Tibial nerve (tissue), 4 donors: ENCODE results near the gene TUBB2B. TPM values are rescaled to one million over a fixed set of nuclear protein-coding genes. Genes with fewer than 3 reads are reported as not detected.

Experiments used
- DNase-seq, 2 donors: peaks; one replicate each; pipeline ENCODE4 v3.0.0-alpha.2; 2019; ENCODE audit warnings: low spot score in 2 of 2
- H3K27ac ChIP-seq, 4 donors: fragments of 200-600 bp; sonication (generic) in 3 of 4; one replicate each; pipeline ENCODE4 v1.5.1; 2017 to 2019; ENCODE audit warnings: mild to moderate bottlenecking in 1 of 4
- H3K27me3 ChIP-seq, 2 donors: fragments of 200-600 bp; sonication (generic) in 1 of 2; one replicate each; pipeline versions ENCODE4 v1.5.1 to v1.6.0; 2017 to 2019
- H3K36me3 ChIP-seq, 3 donors: fragments of 200-600 bp; sonication (generic); one replicate each; pipeline ENCODE4 v1.5.1; 2018 to 2019
- H3K4me1 ChIP-seq, 4 donors: fragments of 200-600 bp; sonication (generic) in 3 of 4; one replicate each; pipeline ENCODE4 v1.5.1; 2017 to 2019
- H3K4me3 ChIP-seq, 4 donors: fragments of 200-600 bp; sonication (generic) in 3 of 4; one replicate each; pipeline ENCODE4 v1.5.1; 2017 to 2019; ENCODE audit warnings: mild to moderate bottlenecking in 1 of 4, moderate library complexity in 1 of 4
- H3K9me3 ChIP-seq, 4 donors: fragments of 200-600 bp; sonication (generic) in 3 of 4; one replicate each; pipeline ENCODE4 v1.5.1; 2017 to 2019
- EP300 ChIP-seq, 2 donors: sonication (generic); formaldehyde crosslinking; IDR thresholded peaks; one replicate each; pipeline ENCODE4 v1.6.1; 2017; ENCODE audit warnings: antibody characterized with exemption in 2 of 2, mild to moderate bottlenecking in 1 of 2
- POLR2A ChIP-seq, 2 donors: fragments of 450-650 bp; IDR thresholded peaks; one replicate each; pipeline ENCODE4 v1.6.1; 2017; ENCODE audit warnings: antibody characterized with exemption in 2 of 2, mild to moderate bottlenecking in 2 of 2, moderate library complexity in 2 of 2
- WGBS, 2 donors: methylation state at CpG; one replicate each; pipeline ENCODE4 v1.1.5; 2018; 5-methylcytosine and 5-hydroxymethylcytosine counted together
- total RNA-seq, 4 donors: library from RNA; depleted of rRNA; stranded (reverse); fragments of >200 nt; gene quantifications; one replicate each; pipeline ENCODE4 v1.1.0, GENCODE V29; 2016
- TF ChIP-seq, protein P1 (sequence below), 5 experiments: fragments of 200-600 bp in 3 of 5; fragments of 450-650 bp in 2 of 5; sonication (generic) in 3 of 5; IDR thresholded peaks; one replicate each; pipeline ENCODE4 v1.5.1; 2016 to 2019; ENCODE audit warnings: antibody characterized with exemption in 5 of 5, mild to moderate bottlenecking in 3 of 5, moderate library complexity in 2 of 5

TUBB2B gene
- total RNA-seq, 4 donors from 2014 or later: 13.7 to 47.6 (median 32.6) TPM

GRCh38 chr6:3205913-3206312 lies 21.5 kb downstream of the TUBB2B start:
- no peak for DNase-seq
- TF ChIP-seq POLR2A (IDR thresholded peaks at IDR 0.05): no peak
- TF ChIP-seq EP300 (IDR thresholded peaks at IDR 0.05): no peak
- TF ChIP-seq, protein P1, sequence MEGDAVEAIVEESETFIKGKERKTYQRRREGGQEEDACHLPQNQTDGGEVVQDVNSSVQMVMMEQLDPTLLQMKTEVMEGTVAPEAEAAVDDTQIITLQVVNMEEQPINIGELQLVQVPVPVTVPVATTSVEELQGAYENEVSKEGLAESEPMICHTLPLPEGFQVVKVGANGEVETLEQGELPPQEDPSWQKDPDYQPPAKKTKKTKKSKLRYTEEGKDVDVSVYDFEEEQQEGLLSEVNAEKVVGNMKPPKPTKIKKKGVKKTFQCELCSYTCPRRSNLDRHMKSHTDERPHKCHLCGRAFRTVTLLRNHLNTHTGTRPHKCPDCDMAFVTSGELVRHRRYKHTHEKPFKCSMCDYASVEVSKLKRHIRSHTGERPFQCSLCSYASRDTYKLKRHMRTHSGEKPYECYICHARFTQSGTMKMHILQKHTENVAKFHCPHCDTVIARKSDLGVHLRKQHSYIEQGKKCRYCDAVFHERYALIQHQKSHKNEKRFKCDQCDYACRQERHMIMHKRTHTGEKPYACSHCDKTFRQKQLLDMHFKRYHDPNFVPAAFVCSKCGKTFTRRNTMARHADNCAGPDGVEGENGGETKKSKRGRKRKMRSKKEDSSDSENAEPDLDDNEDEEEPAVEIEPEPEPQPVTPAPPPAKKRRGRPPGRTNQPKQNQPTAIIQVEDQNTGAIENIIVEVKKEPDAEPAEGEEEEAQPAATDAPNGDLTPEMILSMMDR (IDR thresholded peaks at IDR 0.05): no peak
- Histone ChIP-seq H3K36me3 (no peaks in the 10 kb centered on the region), H3K27me3 (no peaks in the 10 kb centered on the region), H3K27ac (no peak overlapping the region), H3K4me3 (no peak overlapping the region), H3K9me3 (peaks cover 0 to 5% (median 0%) of the 10 kb centered on the region in 4 donors), H3K4me1 (peaks cover 0 to 29% (median 14%) of the 10 kb centered on the region in 4 donors)
- 82 to 93% methylated on average over 4 of the region's 4 CpGs for WGBS, 2 donors

DNA sequence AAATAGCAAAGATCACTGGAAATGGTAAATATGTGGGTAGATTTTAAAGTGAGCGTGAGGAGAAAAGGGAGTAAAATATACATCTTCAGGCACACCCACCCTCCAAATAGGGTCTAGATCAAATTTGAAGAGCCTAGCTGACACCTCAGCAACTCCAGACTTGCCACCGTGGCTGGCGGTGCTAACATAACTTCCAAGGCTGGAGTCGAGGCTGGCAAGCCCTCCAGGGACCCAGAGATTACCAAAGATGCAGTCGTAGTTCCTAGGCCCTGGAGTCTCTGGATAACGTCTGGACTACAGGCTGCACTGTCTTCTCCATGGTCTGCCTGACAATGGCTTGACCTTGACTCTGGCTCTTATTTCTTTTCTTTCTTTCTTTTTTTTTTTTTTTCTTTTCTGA lies 22.5 kb downstream of the TUBB2B start:
- H3K27ac ChIP-seq: no peak overlapping the region
- no peak overlapping the region for H3K4me3 ChIP-seq
- H3K36me3 ChIP-seq: no peaks in the 10 kb centered on the region
- peaks cover 0 to 21% (median 10%) of the 10 kb centered on the region in 4 donors for H3K4me1 ChIP-seq
- H3K9me3 ChIP-seq: peaks cover 0 to 5% (median 0%) of the 10 kb centered on the region in 4 donors
- TF ChIP-seq POLR2A (IDR thresholded peaks at IDR 0.05): no peak
- TF ChIP-seq, protein P1 (IDR thresholded peaks at IDR 0.05): no peak
- TF ChIP-seq EP300 (IDR thresholded peaks at IDR 0.05): no peak
- 88 to 89% methylated on average over 6 of the region's 6 CpGs for WGBS, 2 donors
- H3K27me3 ChIP-seq: no peaks in the 10 kb centered on the region
- no peak for DNase-seq

DNA sequence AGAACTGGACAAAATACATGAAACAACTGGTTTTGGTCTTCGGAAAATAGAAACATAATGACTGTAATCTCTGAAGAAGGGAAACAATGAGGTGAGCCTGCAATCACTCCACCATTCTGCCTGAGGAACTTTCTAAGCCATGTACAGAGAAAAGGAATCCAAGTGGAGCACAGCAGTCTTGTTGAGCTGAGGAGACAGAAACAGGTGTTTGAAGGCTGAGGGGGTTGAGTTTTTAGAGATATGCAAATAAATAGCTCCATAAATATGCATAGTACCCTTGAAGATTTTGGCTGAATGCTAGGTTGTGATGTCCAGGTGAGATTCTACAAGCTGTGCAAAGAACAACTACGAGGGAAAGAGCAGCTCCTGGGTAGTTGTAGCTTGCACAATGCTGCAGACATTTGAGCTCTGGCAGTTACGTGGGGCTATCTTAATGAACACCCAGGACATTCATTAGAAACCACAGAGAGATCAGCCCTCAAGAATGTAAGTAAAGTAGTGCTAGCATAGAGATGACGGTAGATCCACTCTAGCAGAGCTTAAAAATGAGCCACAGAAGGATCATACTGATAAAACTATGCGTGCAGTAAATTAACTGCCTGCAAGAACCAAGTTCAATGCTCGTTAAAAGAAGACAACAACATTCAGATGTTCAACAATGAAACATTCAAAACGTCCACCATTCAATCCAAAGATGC lies 24.3 kb downstream of the TUBB2B start:
- 70 to 79% methylated on average over 7 of the region's 7 CpGs for whole genome bisulfite sequencing, 2 donors
- Histone ChIP-seq H3K4me1 (peaks cover 0 to 3% (median 0%) of the 10 kb centered on the region in 4 donors), H3K27me3 (no peaks in the 10 kb centered on the region), H3K9me3 (peaks cover 0 to 9% (median 0%) of the 10 kb centered on the region in 4 donors), H3K4me3 (no peak overlapping the region), H3K36me3 (no peaks in the 10 kb centered on the region), H3K27ac (no peak overlapping the region)
- DNase-seq: no peak
- TF ChIP-seq, protein P1 (IDR thresholded peaks at IDR 0.05): no peak
- TF ChIP-seq EP300 (IDR thresholded peaks at IDR 0.05): no peak

DNA sequence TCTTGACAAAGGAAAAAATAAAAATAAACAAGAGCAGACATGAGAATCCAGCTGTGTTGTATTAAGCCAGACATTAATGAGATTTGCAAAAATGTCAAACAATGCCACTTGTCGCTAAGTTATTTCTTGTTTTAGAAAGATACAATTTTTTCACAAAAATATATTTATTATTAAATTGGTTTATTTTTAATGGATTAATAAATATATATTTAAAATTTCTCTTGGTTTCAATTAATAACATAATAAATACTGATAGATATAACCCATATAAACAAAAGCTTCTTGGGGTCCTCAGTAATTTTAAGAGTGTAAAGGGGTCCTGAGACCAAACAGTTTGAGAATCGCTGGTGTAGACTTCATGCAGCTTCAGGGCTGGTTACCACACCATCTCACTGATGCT lies 26.1 kb downstream of the TUBB2B start:
- 91 to 96% methylated on average over 2 of the region's 2 CpGs for WGBS, 2 donors
- no peak overlapping the region for H3K4me3 ChIP-seq
- no peaks in the 10 kb centered on the region for H3K36me3 ChIP-seq
- peaks cover 0 to 9% (median 0%) of the 10 kb centered on the region in 4 donors for H3K9me3 ChIP-seq
- no peak overlapping the region for H3K27ac ChIP-seq
- H3K27me3 ChIP-seq: no peaks in the 10 kb centered on the region
- H3K4me1 ChIP-seq: no peaks in the 10 kb centered on the region
- TF ChIP-seq, protein P1 (IDR thresholded peaks at IDR 0.05): no peak
- TF ChIP-seq EP300 (IDR thresholded peaks at IDR 0.05) (no peak), POLR2A (IDR thresholded peaks at IDR 0.05) (no peak)
- no peak for DNase-seq

GRCh38 chr6:3200682-3201081 lies 26.8 kb downstream of the TUBB2B start:
- TF ChIP-seq POLR2A (IDR thresholded peaks at IDR 0.05) (no peak), EP300 (IDR thresholded peaks at IDR 0.05) (no peak)
- TF ChIP-seq, protein P1 (IDR thresholded peaks at IDR 0.05): no peak
- no peak overlapping the region for H3K27ac ChIP-seq
- H3K36me3 ChIP-seq: no peaks in the 10 kb centered on the region
- no peaks in the 10 kb centered on the region for H3K27me3 ChIP-seq
- no peak for DNase-seq
- H3K4me3 ChIP-seq: no peak overlapping the region
- H3K9me3 ChIP-seq: peaks cover 0 to 9% (median 0%) of the 10 kb centered on the region in 4 donors
- no peaks in the 10 kb centered on the region for H3K4me1 ChIP-seq
